Psoas muscle (tissue), 8 donors: ENCODE measurements around the gene CDC42EP2. TPM values are rescaled to one million over a fixed set of nuclear protein-coding genes. Genes with fewer than 3 reads are reported as not detected.
A peak's percentile ranks its signal among the peaks of the same experiment; 100 is the strongest.

Source experiments
- ATAC-seq, 4 donors: fragments of 200-7000 bp; cut with Tn5 transposase; one replicate each; pipeline ENCODE4 v1.9.1; 2020; ENCODE audit warnings: moderate library complexity in 3 of 4, mild to moderate bottlenecking in 2 of 4
- DNase-seq, 2 donors: peaks; one replicate each; pipeline ENCODE4 v3.0.0-alpha.2; 2020
- H3K27ac ChIP-seq: fragments of 200-600 bp; one replicate; pipeline ENCODE4 v1.8.0; 2022
- H3K27me3 ChIP-seq, 3 donors: fragments of 200-600 bp in 1 of 3; one replicate each; pipeline versions ENCODE4 v1.6.1 to v1.8.0; 2013 to 2022; ENCODE audit warnings: low read length in 2 of 3, mild to moderate bottlenecking in 2 of 3, moderate library complexity in 1 of 3; ENCODE audit not compliant: insufficient read depth in 3 of 3
- H3K36me3 ChIP-seq, 2 donors: fragments of 200-600 bp in 1 of 2; one replicate each; pipeline versions ENCODE4 v1.6.1 to v1.8.0; 2013 to 2022; ENCODE audit warnings: low read depth in 1 of 2, mild to moderate bottlenecking in 1 of 2, moderate library complexity in 1 of 2; ENCODE audit not compliant: insufficient read depth in 1 of 2
- H3K4me1 ChIP-seq: fragments of 200-600 bp; one replicate; pipeline ENCODE4 v1.8.0; 2022
- H3K4me3 ChIP-seq: fragments of 200-600 bp; one replicate; pipeline ENCODE4 v1.8.0; 2022; ENCODE audit warnings: mild to moderate bottlenecking
- H3K9me3 ChIP-seq: fragments of 200-600 bp; one replicate; pipeline ENCODE4 v1.8.0; 2022
- WGBS, 3 donors: extraction: QIAGEN DNeasy Blood & Tissue Kit; methylation state at CpG; one replicate each; pipeline versions ENCODE4 v1.1.6 to v1.1.7; 2013; 5-methylcytosine and 5-hydroxymethylcytosine counted together
- intact Hi-C, 2 donors: fragments of 100-400 bp; cut with DNase I; formaldehyde crosslinking; loops; one replicate each; pipeline versions ENCODE4 v1.11.0 to v1.14.2; 2022
- polyA plus RNA-seq, 3 donors: library from polyadenylated mRNA; stranded (reverse); fragments of 200-250 nt; gene quantifications; one replicate each; pipeline ENCODE4 v1.2.3, GENCODE V29; 2013
- total RNA-seq, 4 donors: library from RNA; stranded (reverse); fragmentation: NEBNext Ultra II Directional in 2 of 4; extraction: Animal tissue kit (Norgen Biotek cat#: 25700) in 2 of 4; gene quantifications; one replicate each; pipeline versions ENCODE4 v1.2.1 to v1.2.4, GENCODE V29; 2021 to 2023
- TF ChIP-seq, protein P1 (sequence below): fragments of 200-600 bp; IDR thresholded peaks from one replicate; pipeline ENCODE4 v1.8.0; 2022; ENCODE audit warnings: antibody characterized with exemption
- donor health status: healthy with polysubstance abuse.
- donor health status: DM: no; HTN: no; CAD: no; lungs with moderate emphysema.
- donor health status: Bipolar disorder and iron deficiency.
- donor health status: healthy.
- donor health status: DM: yes; HTN: yes; CAD: no.
- donor health status: DM: no; HTN: no; CAD: no.
- donor health status: DM: no; HTN: no; CAD: no.
- donor health status: DM: yes; HTN: yes; CAD: no.

Gene CDC42EP2
- total and polyA plus RNA-seq, 7 donors, result 2.7 to 7.3 (median 5.9) TPM

- WGBS, 3 donors, result 19 to 29% (median 29%) methylated on average over 12 of the region's 12 CpGs
- Histone ChIP-seq H3K27ac (peak overlapping the region; percentile 57), H3K9me3 (no peaks in the 10 kb centered on the region), H3K4me1 (peaks cover 23% of the 10 kb centered on the region), H3K4me3 (no peak overlapping the region), H3K27me3 (no peaks in the 10 kb centered on the region), H3K36me3 (peaks cover 0 to 26% of the 10 kb centered on the region in 2 donors)
- intact Hi-C loops, result no loop called here
- ATAC-seq, result peak; percentile 23 to 53 (median 38)
- TF ChIP-seq, protein P1, sequence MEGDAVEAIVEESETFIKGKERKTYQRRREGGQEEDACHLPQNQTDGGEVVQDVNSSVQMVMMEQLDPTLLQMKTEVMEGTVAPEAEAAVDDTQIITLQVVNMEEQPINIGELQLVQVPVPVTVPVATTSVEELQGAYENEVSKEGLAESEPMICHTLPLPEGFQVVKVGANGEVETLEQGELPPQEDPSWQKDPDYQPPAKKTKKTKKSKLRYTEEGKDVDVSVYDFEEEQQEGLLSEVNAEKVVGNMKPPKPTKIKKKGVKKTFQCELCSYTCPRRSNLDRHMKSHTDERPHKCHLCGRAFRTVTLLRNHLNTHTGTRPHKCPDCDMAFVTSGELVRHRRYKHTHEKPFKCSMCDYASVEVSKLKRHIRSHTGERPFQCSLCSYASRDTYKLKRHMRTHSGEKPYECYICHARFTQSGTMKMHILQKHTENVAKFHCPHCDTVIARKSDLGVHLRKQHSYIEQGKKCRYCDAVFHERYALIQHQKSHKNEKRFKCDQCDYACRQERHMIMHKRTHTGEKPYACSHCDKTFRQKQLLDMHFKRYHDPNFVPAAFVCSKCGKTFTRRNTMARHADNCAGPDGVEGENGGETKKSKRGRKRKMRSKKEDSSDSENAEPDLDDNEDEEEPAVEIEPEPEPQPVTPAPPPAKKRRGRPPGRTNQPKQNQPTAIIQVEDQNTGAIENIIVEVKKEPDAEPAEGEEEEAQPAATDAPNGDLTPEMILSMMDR, result no peak
- peak; percentile 69 to 79 for DNase-seq
These were observed 15.9 kb upstream of the CDC42EP2 start for GRCh38 chr11:65298655-65299179.

DNA sequence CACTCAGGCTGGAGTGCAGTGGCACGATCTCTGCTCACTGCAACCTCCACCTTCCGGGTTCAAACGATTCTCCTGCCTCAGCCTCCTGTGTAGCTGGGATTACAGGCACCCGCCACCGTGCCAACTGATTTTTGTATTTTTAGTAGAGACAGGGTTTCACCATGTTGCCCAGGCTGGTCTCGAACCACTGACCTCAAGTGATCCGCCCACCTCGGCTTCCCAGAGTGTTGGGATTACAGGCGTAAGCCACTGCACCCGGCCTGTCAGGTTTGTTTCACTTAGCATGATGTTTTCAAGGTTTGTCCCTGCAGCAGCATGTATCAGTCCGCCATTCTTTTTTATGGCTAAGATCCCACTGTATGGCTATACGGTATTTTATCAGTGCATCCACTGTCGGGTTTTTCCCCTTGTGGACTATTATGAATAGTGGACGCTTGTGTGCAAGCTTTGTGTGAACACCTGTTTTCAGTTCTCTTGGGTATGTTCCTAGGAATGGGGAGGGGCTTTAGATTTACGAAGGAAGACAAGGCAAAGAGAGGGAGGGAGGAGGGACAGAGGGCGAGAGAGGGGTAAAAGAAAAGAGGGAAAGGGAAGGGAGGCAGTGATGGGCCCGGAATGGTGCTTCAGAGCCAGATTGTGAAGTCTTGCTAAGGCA is 13.9 kb upstream of the CDC42EP2 start:
- 68 to 83% (median 73%) methylated on average over 17 of the region's 17 CpGs for WGBS, 3 donors
- H3K9me3 ChIP-seq, result no peaks in the 10 kb centered on the region
- H3K4me3 ChIP-seq, result no peak overlapping the region
- no peak overlapping the region for H3K27ac ChIP-seq
- H3K36me3 ChIP-seq, result peaks cover 0 to 6% of the 10 kb centered on the region in 2 donors
- TF ChIP-seq, protein P1, result no peak
- DNase-seq (peak in 1 of 2 donors; percentile 20), ATAC-seq (no peak)
- no peaks in the 10 kb centered on the region for H3K27me3 ChIP-seq
- peaks cover 23% of the 10 kb centered on the region for H3K4me1 ChIP-seq
- intact Hi-C loops, result no loop called here

- DNase-seq, result peak; percentile 57 to 76
- TF ChIP-seq, protein P1, result no peak
- H3K4me3 ChIP-seq, result no peak overlapping the region
- no peaks in the 10 kb centered on the region for H3K36me3 ChIP-seq
- WGBS, 3 donors, result 50 to 70% (median 53%) methylated on average over 12 of the region's 12 CpGs
- no peaks in the 10 kb centered on the region for H3K9me3 ChIP-seq
- intact Hi-C loops, result no loop called here
- H3K27ac ChIP-seq, result no peak overlapping the region
- peaks cover 23% of the 10 kb centered on the region for H3K4me1 ChIP-seq
- H3K27me3 ChIP-seq, result no peaks in the 10 kb centered on the region
- peak in 1 of 4 donors; percentile 34 for ATAC-seq
These were observed 13.0 kb upstream of the CDC42EP2 start for GRCh38 chr11:65301491-65302329.

- no peak overlapping the region for H3K27ac ChIP-seq
- peaks cover 6% of the 10 kb centered on the region for H3K4me1 ChIP-seq
- TF ChIP-seq, protein P1, result no peak
- no peak for ATAC-seq
- DNase-seq, result no peak
- no peaks in the 10 kb centered on the region for H3K27me3 ChIP-seq
- no peak overlapping the region for H3K4me3 ChIP-seq
- H3K36me3 ChIP-seq, result no peaks in the 10 kb centered on the region
- intact Hi-C loops, result no loop called here
- H3K9me3 ChIP-seq, result no peaks in the 10 kb centered on the region
- 74 to 82% (median 80%) methylated on average over 3 of the region's 3 CpGs for WGBS, 3 donors
These were observed 11.1 kb upstream of the CDC42EP2 start for GRCh38 chr11:65303555-65303954.
